OCI-LY3 (cell line): ENCODE measurements around the gene MAN1A2.
A peak's percentile ranks its signal among the peaks of the same experiment; 100 is the strongest.
"Not testable (repeated sequence)": the region's sequence is repeated elsewhere in the genome, so short reads cannot be mapped to it uniquely, and the experiment has no call there.

Source experiments
- H2AFZ ChIP-seq: fragments of 200-600, 300-600 bp; shearing (Covaris generic); 2 replicates; pipeline ENCODE4 v1.6.0; 2014; ENCODE audit warnings: antibody characterized with exemption, low read depth, low read length
- H3K27ac ChIP-seq: fragments of 200-600, 300-600 bp; sonication (generic); 2 replicates; pipeline ENCODE4 v1.5.1; 2014; ENCODE audit warnings: mild to moderate bottlenecking, low read length, moderate library complexity, mixed read lengths
- H3K27me3 ChIP-seq: fragments of 200-600, 300-600 bp; sonication (generic); 2 replicates; pipeline ENCODE4 v1.6.1; 2014; ENCODE audit warnings: low read depth, low read length, mixed read lengths
- H3K36me3 ChIP-seq: fragments of 200-600, 300-600 bp; sonication (generic); replicated peaks from 2 replicates; pipeline ENCODE3; 2014; ENCODE audit warnings: low read depth, low read length, mixed read lengths
- H3K4me1 ChIP-seq: fragments of 300-600, 200-600 bp; sonication (generic); 2 replicates; pipeline ENCODE4 v1.6.1; 2014; ENCODE audit warnings: low read length, mixed read lengths
- H3K4me2 ChIP-seq: fragments of 200-600, 300-600 bp; sonication (generic); 2 replicates; pipeline ENCODE4 v1.6.1; 2014; ENCODE audit warnings: low read length, mixed read lengths
- H3K4me3 ChIP-seq: fragments of 300-600, 200-600 bp; sonication (generic); 2 replicates; pipeline ENCODE4 v1.5.1; 2014; ENCODE audit warnings: antibody characterized with exemption, mild to moderate bottlenecking, low read length, moderate library complexity
- H3K79me2 ChIP-seq: fragments of 300-600, 200-600 bp; shearing (Covaris generic); 2 replicates; pipeline ENCODE4 v1.6.1; 2014; ENCODE audit warnings: mild to moderate bottlenecking, low read length, mixed read lengths
- H3K9ac ChIP-seq: fragments of 300-600, 200-600 bp; shearing (Covaris generic); 2 replicates; pipeline ENCODE4 v1.6.0; 2014; ENCODE audit warnings: mild to moderate bottlenecking, low read length, moderate library complexity
- H3K9me3 ChIP-seq: fragments of 200-600, 300-600 bp; shearing (Covaris generic); 2 replicates; pipeline ENCODE4 v1.6.1; 2014; ENCODE audit warnings: low read length, mixed read lengths; ENCODE audit not compliant: insufficient read depth
- H4K20me1 ChIP-seq: fragments of 200-600, 300-600 bp; sonication (generic); 2 replicates; pipeline ENCODE4 v1.6.1; 2016; ENCODE audit warnings: low read length, mixed read lengths; ENCODE audit not compliant: insufficient read depth
- EZH2phosphoT487 ChIP-seq: fragments of 200-600 bp; shearing (Covaris generic); IDR thresholded peaks from 2 replicates; pipeline ENCODE4 v1.6.1; 2018; ENCODE audit warnings: antibody characterized with exemption, mixed run types, low read depth
- TF ChIP-seq, protein P1 (sequence below): fragments of 200-600, 300-600 bp; sonication (generic); IDR thresholded peaks from 2 replicates; pipeline ENCODE4 v1.5.1; 2014; ENCODE audit warnings: antibody characterized with exemption, low read length, low read depth

Gene MAN1A2

DNA sequence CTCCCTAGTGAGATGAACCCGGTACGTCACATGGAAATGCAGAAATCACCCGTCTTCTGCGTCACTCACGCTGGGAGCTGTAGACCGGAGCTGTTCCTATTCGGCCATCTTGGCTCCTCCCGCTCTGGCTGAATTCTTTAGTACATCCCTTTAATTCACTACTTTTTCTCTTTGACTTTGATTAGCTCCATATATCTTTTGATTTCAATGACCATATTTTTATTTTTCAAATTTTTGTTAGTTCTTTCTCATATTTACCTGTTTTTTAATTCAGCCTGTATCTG, 8.7 kb upstream of the MAN1A2 start:
- H2AFZ ChIP-seq, H3K9ac ChIP-seq, H3K9me3 ChIP-seq, H4K20me1 ChIP-seq, H3K4me3 ChIP-seq, H3K27me3 ChIP-seq, H3K79me2 ChIP-seq, H3K27ac ChIP-seq, H3K36me3 ChIP-seq, H3K4me2 ChIP-seq: not testable (repeated sequence)
- H3K4me1 ChIP-seq, result peaks cover 20% of the 10 kb centered on the region

DNA sequence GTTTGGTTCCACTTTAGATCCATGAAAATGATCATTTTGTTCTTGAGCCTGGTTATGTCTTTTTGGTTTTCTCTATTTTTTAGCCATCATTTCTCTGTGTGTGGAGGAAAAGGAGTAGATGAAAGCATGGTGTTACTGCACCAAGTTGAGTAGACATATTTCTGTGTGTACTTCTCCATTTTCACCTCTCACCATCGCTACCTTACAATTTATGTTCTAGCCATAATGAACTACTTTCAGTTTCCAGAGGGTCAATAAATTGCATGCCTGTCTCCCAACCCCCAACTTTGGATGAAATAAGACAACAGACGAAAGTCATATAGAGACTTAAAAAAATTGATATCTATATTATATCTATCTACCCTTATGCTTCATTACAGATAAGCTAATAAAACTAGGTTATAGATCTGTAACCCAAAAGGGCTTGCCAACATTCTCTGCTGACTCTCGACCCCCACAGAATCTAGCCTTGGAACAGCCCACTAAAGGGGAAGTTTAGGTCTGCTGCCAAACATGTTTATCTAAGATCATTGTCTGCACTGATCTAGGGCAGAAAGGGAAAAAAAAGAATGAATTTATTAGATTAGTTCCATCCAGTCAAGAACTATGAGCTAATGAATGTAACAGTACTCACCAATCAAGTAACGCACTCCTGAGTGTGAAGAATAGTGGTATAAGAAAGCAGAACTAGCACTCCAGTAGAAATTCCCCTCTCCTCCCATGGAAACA, 7.5 kb upstream of the MAN1A2 start:
- Histone ChIP-seq H3K79me2 (no peaks in the 10 kb centered on the region), H3K27ac (no peak overlapping the region), H3K9ac (no peak overlapping the region), H3K27me3 (no peaks in the 10 kb centered on the region), H3K4me1 (peaks cover 28% of the 10 kb centered on the region), H3K9me3 (no peaks in the 10 kb centered on the region), H3K4me3 (no peak overlapping the region), H2AFZ (no peak overlapping the region), H4K20me1 (no peaks in the 10 kb centered on the region), H3K4me2 (no peak overlapping the region), H3K36me3 (no peaks in the 10 kb centered on the region)
- TF ChIP-seq, protein P1, sequence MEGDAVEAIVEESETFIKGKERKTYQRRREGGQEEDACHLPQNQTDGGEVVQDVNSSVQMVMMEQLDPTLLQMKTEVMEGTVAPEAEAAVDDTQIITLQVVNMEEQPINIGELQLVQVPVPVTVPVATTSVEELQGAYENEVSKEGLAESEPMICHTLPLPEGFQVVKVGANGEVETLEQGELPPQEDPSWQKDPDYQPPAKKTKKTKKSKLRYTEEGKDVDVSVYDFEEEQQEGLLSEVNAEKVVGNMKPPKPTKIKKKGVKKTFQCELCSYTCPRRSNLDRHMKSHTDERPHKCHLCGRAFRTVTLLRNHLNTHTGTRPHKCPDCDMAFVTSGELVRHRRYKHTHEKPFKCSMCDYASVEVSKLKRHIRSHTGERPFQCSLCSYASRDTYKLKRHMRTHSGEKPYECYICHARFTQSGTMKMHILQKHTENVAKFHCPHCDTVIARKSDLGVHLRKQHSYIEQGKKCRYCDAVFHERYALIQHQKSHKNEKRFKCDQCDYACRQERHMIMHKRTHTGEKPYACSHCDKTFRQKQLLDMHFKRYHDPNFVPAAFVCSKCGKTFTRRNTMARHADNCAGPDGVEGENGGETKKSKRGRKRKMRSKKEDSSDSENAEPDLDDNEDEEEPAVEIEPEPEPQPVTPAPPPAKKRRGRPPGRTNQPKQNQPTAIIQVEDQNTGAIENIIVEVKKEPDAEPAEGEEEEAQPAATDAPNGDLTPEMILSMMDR, result no peak
- TF ChIP-seq EZH2phosphoT487, result no peak

DNA sequence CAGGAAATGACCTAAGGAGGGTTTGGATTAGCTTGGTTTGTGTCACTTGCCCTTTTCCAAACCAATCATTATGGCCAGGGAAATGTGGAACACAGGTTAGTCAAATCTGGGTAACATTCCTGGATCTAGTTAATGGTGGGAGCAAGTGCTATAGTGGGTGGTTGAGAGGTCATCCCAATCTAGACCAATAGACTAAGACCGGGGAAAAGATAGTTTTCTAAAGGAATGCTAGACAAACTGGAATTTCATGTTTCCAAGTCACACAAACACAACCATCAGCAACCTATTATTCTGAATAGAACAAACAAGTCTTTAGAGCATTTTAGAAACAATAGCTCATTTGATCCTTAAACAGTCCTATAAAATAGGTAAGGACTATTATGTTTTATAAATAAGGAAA, 4.3 kb upstream of the MAN1A2 start:
- no peaks in the 10 kb centered on the region for H3K27me3 ChIP-seq
- no peaks in the 10 kb centered on the region for H4K20me1 ChIP-seq
- no peak overlapping the region; the same call in 1 of the 2 replicates for H2AFZ ChIP-seq
- H3K9ac ChIP-seq, result no peak overlapping the region
- H3K27ac ChIP-seq, result 0 out of 2 replicates have a peak overlapping the region, but pooled peaks have one; percentile 44
- H3K4me1 ChIP-seq, result peaks cover 39% of the 10 kb centered on the region
- TF ChIP-seq, protein P1, result no peak
- TF ChIP-seq EZH2phosphoT487, result no peak
- no peaks in the 10 kb centered on the region for H3K36me3 ChIP-seq
- H3K4me2 ChIP-seq, result peak overlapping the region; percentile 86
- peak overlapping the region; percentile 70 for H3K4me3 ChIP-seq
- H3K9me3 ChIP-seq, result no peaks in the 10 kb centered on the region
- H3K79me2 ChIP-seq, result peaks cover 18% of the 10 kb centered on the region

DNA sequence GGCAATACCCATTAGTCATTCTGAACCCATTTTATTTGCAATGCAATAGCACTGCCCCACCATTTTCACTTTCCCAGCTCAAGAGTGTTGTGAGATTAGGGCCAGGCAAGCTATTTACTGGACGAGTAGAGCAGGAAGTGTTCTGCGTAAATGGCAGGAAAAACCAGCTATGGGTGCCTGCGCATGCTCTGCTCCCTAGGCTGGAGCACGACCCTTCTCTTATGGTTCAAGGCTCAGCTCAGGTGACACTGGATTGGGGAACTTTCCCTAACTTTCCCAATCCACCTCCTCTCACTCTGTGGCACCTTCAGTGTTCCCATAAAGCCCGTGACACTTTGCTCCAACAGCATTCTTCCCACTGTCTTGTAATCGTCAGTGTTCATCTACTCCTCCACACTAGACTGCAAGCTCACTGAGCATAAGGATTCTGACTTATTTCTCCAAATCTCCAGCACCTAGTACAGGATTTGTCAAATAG, 3.6 kb upstream of the MAN1A2 start:
- peak overlapping the region; percentile 70 for H3K4me3 ChIP-seq
- TF ChIP-seq, protein P1, result no peak
- TF ChIP-seq EZH2phosphoT487, result no peak

More for the DNA sequence above, 3.6 kb upstream of the MAN1A2 start:
- H2AFZ ChIP-seq, result peak overlapping the region; percentile 83
- peaks cover 24% of the 10 kb centered on the region for H3K79me2 ChIP-seq
- no peaks in the 10 kb centered on the region for H3K36me3 ChIP-seq
- no peaks in the 10 kb centered on the region for H3K27me3 ChIP-seq
- H3K9ac ChIP-seq, result peak overlapping the region; percentile 52
- H3K27ac ChIP-seq, result peak overlapping the region; percentile 44
- peak overlapping the region; percentile 86 for H3K4me2 ChIP-seq
- no peaks in the 10 kb centered on the region for H3K9me3 ChIP-seq
- H4K20me1 ChIP-seq, result 0 out of 2 replicates have a peak, but pooled peaks cover 2% of the 10 kb centered on the region
- peaks cover 39% of the 10 kb centered on the region for H3K4me1 ChIP-seq
